Pons (tissue), 1 donor: ENCODE results near the gene NELL2.
"Not testable (repeated sequence)": the region's sequence is repeated elsewhere in the genome, so short reads cannot be mapped to it uniquely, and the experiment has no call there.

Experiments used
- DNase-seq: peaks from one replicate; pipeline ENCODE4 v3.0.0-alpha.2; 2016; ENCODE audit warnings: low spot score

The NELL2 gene

GRCh38 chr12:44847888-44848702, 28.0 kb downstream of the NELL2 start:
- DNase-seq = no peak

- no peak for DNase-seq
Measured at GRCh38 chr12:44847403-44847802, 28.7 kb downstream of the NELL2 start.

GRCh38 chr12:44846826-44847225, 29.3 kb downstream of the NELL2 start:
- DNase-seq = no peak

- no peak for DNase-seq
Measured at GRCh38 chr12:44842669-44843068, 33.4 kb downstream of the NELL2 start.

GRCh38 chr12:44839785-44840184, 36.3 kb downstream of the NELL2 start:
- DNase-seq = no peak

- no peak for DNase-seq
Measured at GRCh38 chr12:44837114-44837755, 38.9 kb downstream of the NELL2 start.

GRCh38 chr12:44835641-44836379, 40.3 kb downstream of the NELL2 start:
- peak; percentile 38 for DNase-seq

GRCh38 chr12:44834996-44835395, 41.1 kb downstream of the NELL2 start:
- not testable (repeated sequence) for DNase-seq

GRCh38 chr12:44833561-44833960, 42.6 kb downstream of the NELL2 start:
- no peak for DNase-seq

- DNase-seq = no peak
Measured at GRCh38 chr12:44830566-44831055, 45.5 kb downstream of the NELL2 start.

- DNase-seq = no peak
Measured at GRCh38 chr12:44829045-44829444, 47.1 kb downstream of the NELL2 start.

GRCh38 chr12:44827832-44828438, 48.2 kb downstream of the NELL2 start:
- no peak for DNase-seq

GRCh38 chr12:44821702-44822101, 54.4 kb downstream of the NELL2 start:
- not testable (repeated sequence) for DNase-seq

- DNase-seq = no peak
Measured at GRCh38 chr12:44819884-44820283, 56.2 kb downstream of the NELL2 start.

GRCh38 chr12:44817687-44818086, 58.4 kb downstream of the NELL2 start:
- DNase-seq = no peak

GRCh38 chr12:44816446-44817017, 59.6 kb downstream of the NELL2 start:
- DNase-seq = no peak

- DNase-seq = no peak
Measured at GRCh38 chr12:44812062-44812461, 64.1 kb downstream of the NELL2 start.

- no peak for DNase-seq
Measured at GRCh38 chr12:44804068-44804467, 72.0 kb downstream of the NELL2 start.

- DNase-seq = no peak
Measured at GRCh38 chr12:44795970-44796369, 80.1 kb downstream of the NELL2 start.

- no peak for DNase-seq
Measured at GRCh38 chr12:44788731-44789130, 87.4 kb downstream of the NELL2 start.

- DNase-seq = peak; percentile 68
Measured at GRCh38 chr12:44780221-44780790, 95.8 kb downstream of the NELL2 start.

GRCh38 chr12:44779766-44780165, 96.3 kb downstream of the NELL2 start:
- no peak for DNase-seq
